ENCODE data around the gene SLCO1A2.

SLCO1A2 gene

GRCh38 chr12:21219206-21219605 lies 115.5 kb downstream of the SLCO1A2 start:
- no peak for DNase-seq (ENCODE audit: low spot score)
